Measurements from ENCODE around the gene CCT8L2. TPM values are rescaled to one million over a fixed set of nuclear protein-coding genes. Genes with fewer than 3 reads are reported as not detected.

CCT8L2 gene
- total and polyA plus RNA-seq, 2 of the 8 experiments (the other 6 are each of a cell fraction or from before 2014, with no cell fraction given), result not detected

DNA sequence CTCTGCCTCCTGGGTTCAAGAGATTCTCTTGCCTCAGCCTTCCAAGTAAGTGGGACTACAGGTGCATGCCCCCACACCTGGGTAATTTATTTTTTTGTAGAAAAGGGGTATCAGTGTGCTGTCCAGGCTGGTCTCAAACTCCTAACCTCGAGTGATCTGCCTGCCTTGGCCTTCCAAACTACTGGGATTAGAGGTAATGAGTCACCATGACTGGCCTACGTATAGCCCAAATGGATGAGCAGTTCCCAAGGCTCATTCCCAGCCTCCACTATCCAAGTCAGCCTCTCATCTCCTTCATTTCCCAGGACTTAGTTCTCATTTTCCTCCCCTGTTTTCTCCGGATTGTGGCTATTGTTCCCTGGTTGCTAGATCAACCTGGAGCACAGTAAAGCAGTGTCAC lies 5.6 kb downstream of the CCT8L2 start (continued):
- TF ChIP-seq, protein P1, sequence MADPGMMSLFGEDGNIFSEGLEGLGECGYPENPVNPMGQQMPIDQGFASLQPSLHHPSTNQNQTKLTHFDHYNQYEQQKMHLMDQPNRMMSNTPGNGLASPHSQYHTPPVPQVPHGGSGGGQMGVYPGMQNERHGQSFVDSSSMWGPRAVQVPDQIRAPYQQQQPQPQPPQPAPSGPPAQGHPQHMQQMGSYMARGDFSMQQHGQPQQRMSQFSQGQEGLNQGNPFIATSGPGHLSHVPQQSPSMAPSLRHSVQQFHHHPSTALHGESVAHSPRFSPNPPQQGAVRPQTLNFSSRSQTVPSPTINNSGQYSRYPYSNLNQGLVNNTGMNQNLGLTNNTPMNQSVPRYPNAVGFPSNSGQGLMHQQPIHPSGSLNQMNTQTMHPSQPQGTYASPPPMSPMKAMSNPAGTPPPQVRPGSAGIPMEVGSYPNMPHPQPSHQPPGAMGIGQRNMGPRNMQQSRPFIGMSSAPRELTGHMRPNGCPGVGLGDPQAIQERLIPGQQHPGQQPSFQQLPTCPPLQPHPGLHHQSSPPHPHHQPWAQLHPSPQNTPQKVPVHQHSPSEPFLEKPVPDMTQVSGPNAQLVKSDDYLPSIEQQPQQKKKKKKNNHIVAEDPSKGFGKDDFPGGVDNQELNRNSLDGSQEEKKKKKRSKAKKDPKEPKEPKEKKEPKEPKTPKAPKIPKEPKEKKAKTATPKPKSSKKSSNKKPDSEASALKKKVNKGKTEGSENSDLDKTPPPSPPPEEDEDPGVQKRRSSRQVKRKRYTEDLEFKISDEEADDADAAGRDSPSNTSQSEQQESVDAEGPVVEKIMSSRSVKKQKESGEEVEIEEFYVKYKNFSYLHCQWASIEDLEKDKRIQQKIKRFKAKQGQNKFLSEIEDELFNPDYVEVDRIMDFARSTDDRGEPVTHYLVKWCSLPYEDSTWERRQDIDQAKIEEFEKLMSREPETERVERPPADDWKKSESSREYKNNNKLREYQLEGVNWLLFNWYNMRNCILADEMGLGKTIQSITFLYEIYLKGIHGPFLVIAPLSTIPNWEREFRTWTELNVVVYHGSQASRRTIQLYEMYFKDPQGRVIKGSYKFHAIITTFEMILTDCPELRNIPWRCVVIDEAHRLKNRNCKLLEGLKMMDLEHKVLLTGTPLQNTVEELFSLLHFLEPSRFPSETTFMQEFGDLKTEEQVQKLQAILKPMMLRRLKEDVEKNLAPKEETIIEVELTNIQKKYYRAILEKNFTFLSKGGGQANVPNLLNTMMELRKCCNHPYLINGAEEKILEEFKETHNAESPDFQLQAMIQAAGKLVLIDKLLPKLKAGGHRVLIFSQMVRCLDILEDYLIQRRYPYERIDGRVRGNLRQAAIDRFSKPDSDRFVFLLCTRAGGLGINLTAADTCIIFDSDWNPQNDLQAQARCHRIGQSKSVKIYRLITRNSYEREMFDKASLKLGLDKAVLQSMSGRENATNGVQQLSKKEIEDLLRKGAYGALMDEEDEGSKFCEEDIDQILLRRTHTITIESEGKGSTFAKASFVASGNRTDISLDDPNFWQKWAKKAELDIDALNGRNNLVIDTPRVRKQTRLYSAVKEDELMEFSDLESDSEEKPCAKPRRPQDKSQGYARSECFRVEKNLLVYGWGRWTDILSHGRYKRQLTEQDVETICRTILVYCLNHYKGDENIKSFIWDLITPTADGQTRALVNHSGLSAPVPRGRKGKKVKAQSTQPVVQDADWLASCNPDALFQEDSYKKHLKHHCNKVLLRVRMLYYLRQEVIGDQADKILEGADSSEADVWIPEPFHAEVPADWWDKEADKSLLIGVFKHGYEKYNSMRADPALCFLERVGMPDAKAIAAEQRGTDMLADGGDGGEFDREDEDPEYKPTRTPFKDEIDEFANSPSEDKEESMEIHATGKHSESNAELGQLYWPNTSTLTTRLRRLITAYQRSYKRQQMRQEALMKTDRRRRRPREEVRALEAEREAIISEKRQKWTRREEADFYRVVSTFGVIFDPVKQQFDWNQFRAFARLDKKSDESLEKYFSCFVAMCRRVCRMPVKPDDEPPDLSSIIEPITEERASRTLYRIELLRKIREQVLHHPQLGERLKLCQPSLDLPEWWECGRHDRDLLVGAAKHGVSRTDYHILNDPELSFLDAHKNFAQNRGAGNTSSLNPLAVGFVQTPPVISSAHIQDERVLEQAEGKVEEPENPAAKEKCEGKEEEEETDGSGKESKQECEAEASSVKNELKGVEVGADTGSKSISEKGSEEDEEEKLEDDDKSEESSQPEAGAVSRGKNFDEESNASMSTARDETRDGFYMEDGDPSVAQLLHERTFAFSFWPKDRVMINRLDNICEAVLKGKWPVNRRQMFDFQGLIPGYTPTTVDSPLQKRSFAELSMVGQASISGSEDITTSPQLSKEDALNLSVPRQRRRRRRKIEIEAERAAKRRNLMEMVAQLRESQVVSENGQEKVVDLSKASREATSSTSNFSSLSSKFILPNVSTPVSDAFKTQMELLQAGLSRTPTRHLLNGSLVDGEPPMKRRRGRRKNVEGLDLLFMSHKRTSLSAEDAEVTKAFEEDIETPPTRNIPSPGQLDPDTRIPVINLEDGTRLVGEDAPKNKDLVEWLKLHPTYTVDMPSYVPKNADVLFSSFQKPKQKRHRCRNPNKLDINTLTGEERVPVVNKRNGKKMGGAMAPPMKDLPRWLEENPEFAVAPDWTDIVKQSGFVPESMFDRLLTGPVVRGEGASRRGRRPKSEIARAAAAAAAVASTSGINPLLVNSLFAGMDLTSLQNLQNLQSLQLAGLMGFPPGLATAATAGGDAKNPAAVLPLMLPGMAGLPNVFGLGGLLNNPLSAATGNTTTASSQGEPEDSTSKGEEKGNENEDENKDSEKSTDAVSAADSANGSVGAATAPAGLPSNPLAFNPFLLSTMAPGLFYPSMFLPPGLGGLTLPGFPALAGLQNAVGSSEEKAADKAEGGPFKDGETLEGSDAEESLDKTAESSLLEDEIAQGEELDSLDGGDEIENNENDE (IDR thresholded peaks at IDR 0.05; ENCODE audit: insufficient replicate concordance, low read length), result no peak
- TF ChIP-seq TAF1 (IDR thresholded peaks at IDR 0.05; ENCODE audit: low read depth, low read length), result no peak
- TF ChIP-seq KDM5A (IDR thresholded peaks at IDR 0.05; ENCODE audit: low read length), result no peak
- TF ChIP-seq NRF1 (IDR thresholded peaks at IDR 0.05; ENCODE audit: low read depth, low read length), result no peak

Data from H1 (cell line).